H9 (cell line): ENCODE data around the gene MRTFA. TPM values are rescaled to one million over a fixed set of nuclear protein-coding genes. Genes with fewer than 3 reads are reported as not detected.

Experiments
- DNase-seq: peaks from one replicate; pipeline ENCODE4 v3.0.0-alpha.2; 2017
- H2AFZ ChIP-seq: one replicate; pipeline ENCODE4 v1.6.1; 2013; ENCODE audit warnings: mild to moderate bottlenecking, low read length, control low read depth, moderate library complexity
- H2AK5ac ChIP-seq: 2 replicates; pipeline ENCODE4 v1.6.1; 2013; ENCODE audit warnings: low read length, control low read depth, mixed read lengths; ENCODE audit not compliant: insufficient read length
- H2BK120ac ChIP-seq: one replicate; pipeline ENCODE4 v1.6.1; 2013; ENCODE audit warnings: low read depth, mild to moderate bottlenecking, low read length, control low read depth, inconsistent platforms; ENCODE audit not compliant: poor library complexity, severe bottlenecking
- H2BK12ac ChIP-seq: 2 replicates; pipeline ENCODE4 v1.6.1; 2013; ENCODE audit warnings: low read length, control low read depth, mixed read lengths, low read depth; ENCODE audit not compliant: insufficient read length
- H2BK15ac ChIP-seq: 2 replicates; pipeline ENCODE4 v1.6.1; 2013; ENCODE audit warnings: low read depth, low read length, control low read depth
- H2BK20ac ChIP-seq: one replicate; pipeline ENCODE4 v1.6.1; 2013; ENCODE audit warnings: low read depth, mild to moderate bottlenecking, low read length, control low read depth, inconsistent platforms; ENCODE audit not compliant: poor library complexity, severe bottlenecking
- H2BK5ac ChIP-seq: 2 replicates; pipeline ENCODE4 v1.6.1; 2013; ENCODE audit warnings: low read length, control low read depth, mixed read lengths; ENCODE audit not compliant: insufficient read length
- H3K14ac ChIP-seq: 2 replicates; pipeline ENCODE4 v1.6.1; 2013; ENCODE audit warnings: low read length, control low read depth; ENCODE audit not compliant: insufficient read depth
- H3K18ac ChIP-seq: 2 replicates; pipeline ENCODE4 v1.6.1; 2013; ENCODE audit warnings: low read depth, mild to moderate bottlenecking, mixed read lengths, low read length, control low read depth; ENCODE audit not compliant: insufficient read length
- H3K23ac ChIP-seq: 2 replicates; pipeline ENCODE4 v1.6.1; 2013; ENCODE audit warnings: low read length, control low read depth, mixed read lengths, low read depth; ENCODE audit not compliant: insufficient read length
- H3K23me2 ChIP-seq: 2 replicates; pipeline ENCODE4 v1.6.1; 2013; ENCODE audit warnings: low read depth, mild to moderate bottlenecking, mixed read lengths, low read length, control low read depth; ENCODE audit not compliant: insufficient read length, poor library complexity, severe bottlenecking
- H3K27ac ChIP-seq: 2 replicates; pipeline ENCODE4 v1.5.1; 2013; ENCODE audit warnings: low read length, control low read depth, mixed read lengths, low read depth; ENCODE audit not compliant: insufficient read length
- H3K27me3 ChIP-seq: 2 replicates; pipeline ENCODE4 v1.6.1; 2013; ENCODE audit warnings: low read length, control low read depth, inconsistent platforms; ENCODE audit not compliant: insufficient read depth
- H3K4ac ChIP-seq: 2 replicates; pipeline ENCODE4 v1.6.1; 2013; ENCODE audit warnings: low read depth, mild to moderate bottlenecking, control low read depth, inconsistent platforms, low read length, moderate library complexity
- H3K4me1 ChIP-seq: 2 replicates; pipeline ENCODE4 v1.6.1; 2013; ENCODE audit warnings: low read length, control low read depth, inconsistent platforms; ENCODE audit not compliant: insufficient read depth
- H3K4me2 ChIP-seq: 2 replicates; pipeline ENCODE4 v1.6.1; 2013; ENCODE audit warnings: low read length, control low read depth, mixed read lengths; ENCODE audit not compliant: insufficient read length, insufficient read depth
- H3K56ac ChIP-seq: 2 replicates; pipeline ENCODE4 v1.6.1; 2013; ENCODE audit warnings: low read depth, mild to moderate bottlenecking, mixed read lengths, low read length, control low read depth; ENCODE audit not compliant: insufficient read length
- H3K79me1 ChIP-seq: 2 replicates; pipeline ENCODE4 v1.6.1; 2013; ENCODE audit warnings: low read depth, mild to moderate bottlenecking, moderate library complexity, low read length, control low read depth, inconsistent platforms; ENCODE audit not compliant: insufficient read depth, poor library complexity, severe bottlenecking
- H3K79me2 ChIP-seq: 2 replicates; pipeline ENCODE4 v1.6.1; 2013; ENCODE audit warnings: low read length, control low read depth, inconsistent platforms; ENCODE audit not compliant: insufficient read depth
- H3K9ac ChIP-seq: 2 replicates; pipeline ENCODE4 v1.6.1; 2013; ENCODE audit warnings: low read length, control low read depth, mixed read lengths; ENCODE audit not compliant: insufficient read length; ENCODE audit errors: extremely low read depth
- H3K9me3 ChIP-seq: one replicate; pipeline ENCODE4 v1.6.1; 2013; ENCODE audit warnings: low read depth, low read length, inconsistent platforms; ENCODE audit not compliant: control insufficient read depth
- H3T11ph ChIP-seq: one replicate; pipeline ENCODE4 v1.6.1; 2013; ENCODE audit warnings: mild to moderate bottlenecking, low read length, control low read depth, inconsistent platforms
- H4K20me1 ChIP-seq: one replicate; pipeline ENCODE4 v1.6.1; 2013; ENCODE audit not compliant: control insufficient read depth, insufficient read length, insufficient read depth
- H4K5ac ChIP-seq: 2 replicates; pipeline ENCODE4 v1.6.1; 2013; ENCODE audit warnings: low read depth, mild to moderate bottlenecking, mixed read lengths, low read length, control low read depth; ENCODE audit not compliant: insufficient read length
- H4K8ac ChIP-seq: replicated peaks from 2 replicates; pipeline ENCODE4 v1.6.1; 2013; ENCODE audit warnings: low read length, control low read depth, mixed read lengths, low read depth; ENCODE audit not compliant: insufficient read length
- H4K91ac ChIP-seq: 2 replicates; pipeline ENCODE4 v1.6.1; 2013; ENCODE audit warnings: low read depth, mild to moderate bottlenecking, moderate library complexity, mixed read lengths, low read length, control low read depth; ENCODE audit not compliant: insufficient read length
- H3K27ac Mint-ChIP-seq, 3 experiments: 2 replicates in 2 of 3; 3 replicates in 1 of 3; pipeline ENCODE4 v1.8.0; 2020 to 2021; ENCODE audit warnings: mixed read lengths in 3 of 3, mild to moderate bottlenecking in 1 of 3, moderate library complexity in 1 of 3
- H3K27me3 Mint-ChIP-seq: 2 replicates; pipeline ENCODE4 v1.8.0; 2021; ENCODE audit warnings: low read depth, mild to moderate bottlenecking, moderate library complexity, mixed read lengths
- H3K36me3 Mint-ChIP-seq, 3 experiments: 2 replicates in 2 of 3; 3 replicates in 1 of 3; pipeline ENCODE4 v1.8.0; 2020 to 2021; ENCODE audit warnings: low read depth in 3 of 3, mixed read lengths in 3 of 3; ENCODE audit not compliant: insufficient read depth in 1 of 3
- H3K4me1 Mint-ChIP-seq, 2 experiments: 2 replicates each; pipeline ENCODE4 v1.8.0; 2020; ENCODE audit warnings: mixed read lengths in 2 of 2
- H3K4me3 Mint-ChIP-seq, 2 experiments: 2 replicates in 1 of 2; 3 replicates in 1 of 2; pipeline ENCODE4 v1.8.0; 2020 to 2021; ENCODE audit warnings: mild to moderate bottlenecking in 2 of 2, mixed read lengths in 2 of 2, moderate library complexity in 1 of 2
- H3K9me3 Mint-ChIP-seq, 2 experiments: 2 replicates in 1 of 2; 3 replicates in 1 of 2; pipeline ENCODE4 v1.8.0; 2020; ENCODE audit warnings: mild to moderate bottlenecking in 2 of 2, mixed read lengths in 2 of 2, moderate library complexity in 1 of 2
- CTCF ChIP-seq: fragments of 200-600 bp; sonication (generic); conservative IDR thresholded peaks from 3 replicates; pipeline ENCODE4 v1.8.0; 2021; ENCODE audit warnings: antibody characterized with exemption, mild to moderate bottlenecking
- WGBS: extraction: QIAGEN DNeasy Blood & Tissue Kit; methylation state at CpG from one replicate; pipeline ENCODE4 v1.1.7; 2013; ENCODE audit warnings: missing lambda C conversion rate, low lambda C conversion rate, mixed read lengths; ENCODE audit not compliant: insufficient read length; ENCODE audit errors: extremely low coverage; 5-methylcytosine and 5-hydroxymethylcytosine counted together
- total RNA-seq: library from RNA; stranded (reverse); gene quantifications from 2 replicates; pipeline ENCODE4 v1.2.1, GENCODE V29; 2021

The MRTFA gene
- total RNA-seq, 1 experiment from 2014 or later = 38.1 TPM

GRCh38 chr22:40487663-40488249, 148.8 kb downstream of the MRTFA start:
- Mint-ChIP-seq H3K4me3 (no peak overlapping the region), H3K36me3 (peaks cover 1 to 9% (median 9%) of the 10 kb centered on the region in 3 experiments; a peak in 6 of 7 replicates), H3K27ac (peak overlapping the region in 1 of 3 experiments; percentile 90; a peak in 2 of 7 replicates), H3K4me1 (peaks cover 16 to 19% of the 10 kb centered on the region in 2 experiments), H3K27me3 (no peaks in the 10 kb centered on the region), H3K9me3 (peaks cover 0 to 3% of the 10 kb centered on the region in 2 experiments; a peak in 1 of 5 replicates)
- Histone ChIP-seq H4K8ac (no peak overlapping the region), H2BK5ac (no peak overlapping the region), H3K4me2 (no peak overlapping the region), H3K4me1 (no peaks in the 10 kb centered on the region; the same call in 1 of the 2 replicates), H4K20me1 (no peaks in the 10 kb centered on the region), H2BK12ac (no peak overlapping the region), H3K9ac (no peak overlapping the region), H2AK5ac (no peak overlapping the region), H3K9me3 (no peaks in the 10 kb centered on the region), H3K27ac (no peak overlapping the region), H2AFZ (no peak overlapping the region), H2BK15ac (no peak overlapping the region), H3K79me1 (peaks cover 2% of the 10 kb centered on the region), H3T11ph (no peak overlapping the region), H3K14ac (no peak overlapping the region), H2BK120ac (no peak overlapping the region), H3K18ac (no peak overlapping the region), H3K4ac (no peak overlapping the region), H3K79me2 (no peaks in the 10 kb centered on the region), H2BK20ac (no peak overlapping the region), H4K5ac (no peak overlapping the region), H3K27me3 (no peaks in the 10 kb centered on the region), H3K56ac (no peak overlapping the region), H3K23me2 (no peaks in the 10 kb centered on the region), H4K91ac (no peak overlapping the region), H3K23ac (no peak overlapping the region)
- DNase-seq = no peak
- TF ChIP-seq CTCF = peak; percentile 84
- WGBS = no CpG with 5 or more reads among the region's 3 CpGs
